Mesenchymal stem cell (in vitro differentiated cells and primary cell): Measurements from ENCODE around the gene OR52E4.

Experiments used
- DNase-seq: peaks from one replicate; pipeline ENCODE4 v3.0.0-alpha.2; 2013
- H2AFZ ChIP-seq: one replicate; pipeline ENCODE4 v1.6.1; 2013; ENCODE audit warnings: low read depth, mild to moderate bottlenecking, control low read depth, inconsistent platforms, low read length, moderate library complexity
- H2AK5ac ChIP-seq: 2 replicates; pipeline ENCODE4 v1.6.1; 2013; ENCODE audit warnings: low read length, moderate library complexity, mild to moderate bottlenecking, inconsistent platforms; ENCODE audit not compliant: severe bottlenecking
- H2BK120ac ChIP-seq: one replicate; pipeline ENCODE4 v1.6.1; 2013; ENCODE audit warnings: low read depth, mild to moderate bottlenecking, inconsistent platforms, low read length, moderate library complexity
- H2BK12ac ChIP-seq, 2 experiments: one replicate each; pipeline ENCODE4 v1.6.1; 2013; ENCODE audit warnings: inconsistent platforms in 2 of 2, low read length in 2 of 2, mild to moderate bottlenecking in 2 of 2, moderate library complexity in 2 of 2, control low read depth in 1 of 2
- H2BK15ac ChIP-seq: one replicate; pipeline ENCODE4 v1.6.1; 2013; ENCODE audit warnings: mild to moderate bottlenecking, low read depth, inconsistent platforms; ENCODE audit not compliant: poor library complexity, severe bottlenecking
- H2BK5ac ChIP-seq: 2 replicates; pipeline ENCODE4 v1.6.1; 2013; ENCODE audit warnings: low read depth, mild to moderate bottlenecking, low read length, control low read depth, inconsistent platforms; ENCODE audit not compliant: poor library complexity, severe bottlenecking
- H3K14ac ChIP-seq, 2 experiments: one replicate each; pipeline ENCODE4 v1.6.1; 2013; ENCODE audit warnings: inconsistent platforms in 2 of 2, low read length in 2 of 2, control low read depth in 1 of 2, mild to moderate bottlenecking in 1 of 2, moderate library complexity in 1 of 2
- H3K18ac ChIP-seq, 2 experiments: one replicate each; pipeline ENCODE4 v1.6.1; 2013; ENCODE audit warnings: inconsistent platforms in 2 of 2, low read length in 2 of 2, control low read depth in 1 of 2, low read depth in 1 of 2, mild to moderate bottlenecking in 1 of 2
- H3K23ac ChIP-seq, 2 experiments: one replicate each; pipeline ENCODE4 v1.6.1; 2013; ENCODE audit warnings: inconsistent platforms in 2 of 2, low read length in 2 of 2, mild to moderate bottlenecking in 2 of 2, moderate library complexity in 2 of 2, control low read depth in 1 of 2
- H3K27ac ChIP-seq: 2 replicates; pipeline ENCODE4 v1.5.1; 2013; ENCODE audit warnings: mild to moderate bottlenecking, moderate library complexity, low read length, control low read depth, inconsistent platforms; ENCODE audit not compliant: poor library complexity, severe bottlenecking
- H3K27me3 ChIP-seq, 2 experiments: 2 replicates each; pipeline versions ENCODE4 v1.6.1 to v1.7.0; 2013; ENCODE audit warnings: low read length in 2 of 2, mild to moderate bottlenecking in 2 of 2, moderate library complexity in 2 of 2, control low read depth in 1 of 2, inconsistent platforms in 1 of 2; ENCODE audit not compliant: control insufficient read depth in 1 of 2, insufficient read depth in 1 of 2
- H3K36me3 ChIP-seq, 2 experiments: 2 replicates each; pipeline versions ENCODE4 v1.6.1 to v1.7.0; 2013; ENCODE audit warnings: low read length in 2 of 2, control low read depth in 1 of 2, inconsistent platforms in 1 of 2, low read depth in 1 of 2, mild to moderate bottlenecking in 1 of 2; ENCODE audit not compliant: insufficient read depth in 2 of 2, control insufficient read depth in 1 of 2
- H3K4ac ChIP-seq, 2 experiments: one replicate each; pipeline ENCODE4 v1.6.1; 2013; ENCODE audit warnings: inconsistent platforms in 2 of 2, low read length in 2 of 2, mild to moderate bottlenecking in 2 of 2, moderate library complexity in 2 of 2, control low read depth in 1 of 2, low read depth in 1 of 2
- H3K4me1 ChIP-seq: 2 replicates; pipeline ENCODE4 v1.6.1; 2013; ENCODE audit warnings: low read depth, low read length, control low read depth; ENCODE audit not compliant: control insufficient read depth, insufficient read depth
- H3K4me2 ChIP-seq: 2 replicates; pipeline ENCODE4 v1.6.1; 2013; ENCODE audit warnings: low read length, mild to moderate bottlenecking, inconsistent platforms; ENCODE audit not compliant: poor library complexity, severe bottlenecking
- H3K4me3 ChIP-seq, 2 experiments: 2 replicates each; pipeline versions ENCODE4 v1.5.1 to v1.7.0; 2013; ENCODE audit warnings: low read length in 2 of 2, mild to moderate bottlenecking in 2 of 2, control low read depth in 1 of 2, low read depth in 1 of 2; ENCODE audit not compliant: insufficient read depth in 1 of 2
- H3K79me1 ChIP-seq: replicated peaks from 2 replicates; pipeline ENCODE4 v1.6.1; 2013; ENCODE audit warnings: mild to moderate bottlenecking, control low read depth, low read length, inconsistent platforms; ENCODE audit not compliant: poor library complexity, severe bottlenecking
- H3K9ac ChIP-seq: 2 replicates; pipeline ENCODE4 v1.7.0; 2013; ENCODE audit warnings: mild to moderate bottlenecking, low read length, moderate library complexity
- H3K9me3 ChIP-seq: 2 replicates; pipeline ENCODE4 v1.7.0; 2013; ENCODE audit warnings: mild to moderate bottlenecking, low read length; ENCODE audit not compliant: control insufficient read depth
- H4K8ac ChIP-seq: one replicate; pipeline ENCODE4 v1.6.1; 2013; ENCODE audit warnings: inconsistent platforms, mild to moderate bottlenecking, low read length, moderate library complexity
- H4K91ac ChIP-seq: one replicate; pipeline ENCODE4 v1.6.1; 2013; ENCODE audit warnings: mild to moderate bottlenecking, low read length, inconsistent platforms
- WGBS: methylation state at CpG from one replicate; pipeline ENCODE4 v1.1.7; 2013; ENCODE audit warnings: mixed read lengths; 5-methylcytosine and 5-hydroxymethylcytosine counted together

Gene OR52E4

DNA sequence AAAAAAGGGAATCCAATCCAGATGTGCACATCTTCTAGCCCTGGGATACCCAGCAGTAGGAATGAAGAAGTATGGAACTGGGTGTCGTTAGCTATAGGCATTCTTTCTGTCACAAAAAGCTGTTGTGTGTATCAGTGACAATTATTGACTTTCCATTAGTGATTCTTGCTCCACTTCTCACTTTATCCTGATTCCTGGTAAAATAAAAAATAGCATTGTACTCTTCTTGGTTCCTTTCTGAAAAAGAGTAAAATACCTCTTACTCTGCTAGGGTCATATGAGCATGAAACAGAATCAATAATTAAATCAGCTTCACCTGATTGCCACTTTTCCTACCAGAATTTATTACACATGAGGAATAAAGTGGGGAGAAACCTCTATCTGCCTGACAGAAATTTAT is 38.6 kb upstream of the OR52E4 start, which contains the start of gene OR52E6:
Gene OR52E6 (minus strand): TSS at position 101 of the 400 bp plus-strand sequence. CDS start 0 bp downstream, at position 101.
- no peaks in the 10 kb centered on the region for H3K36me3 ChIP-seq
- H3K23ac ChIP-seq: no peak within 1 kb of the TSS
- H3K4me3 ChIP-seq: no peak within 1 kb of the TSS
- H3K27me3 ChIP-seq: no peaks in the 10 kb centered on the region
- H2BK120ac ChIP-seq: no peak within 1 kb of the TSS
- WGBS: no CpG with 5 or more reads among the region's 1 CpG
- H3K4ac ChIP-seq: no peak within 1 kb of the TSS
- H2AK5ac ChIP-seq: no peak within 1 kb of the TSS
- H3K4me1 ChIP-seq: no peaks in the 10 kb centered on the region
- no peak within 1 kb of the TSS for H3K14ac ChIP-seq
- H3K18ac ChIP-seq: no peak within 1 kb of the TSS
- no peak within 1 kb of the TSS for H3K4me2 ChIP-seq
- no peak within 1 kb of the TSS for H2BK5ac ChIP-seq
- H4K91ac ChIP-seq: no peak within 1 kb of the TSS
- no peak for DNase-seq
- H2BK12ac ChIP-seq: no peak within 1 kb of the TSS
- H3K79me1 ChIP-seq: no peaks in the 10 kb centered on the region
- H4K8ac ChIP-seq: no peak within 1 kb of the TSS
- H2AFZ ChIP-seq: no peak within 1 kb of the TSS
- no peak within 1 kb of the TSS for H3K27ac ChIP-seq
- no peak within 1 kb of the TSS for H2BK15ac ChIP-seq
- H3K9me3 ChIP-seq: no peaks in the 10 kb centered on the region
- no peak within 1 kb of the TSS for H3K9ac ChIP-seq

DNA sequence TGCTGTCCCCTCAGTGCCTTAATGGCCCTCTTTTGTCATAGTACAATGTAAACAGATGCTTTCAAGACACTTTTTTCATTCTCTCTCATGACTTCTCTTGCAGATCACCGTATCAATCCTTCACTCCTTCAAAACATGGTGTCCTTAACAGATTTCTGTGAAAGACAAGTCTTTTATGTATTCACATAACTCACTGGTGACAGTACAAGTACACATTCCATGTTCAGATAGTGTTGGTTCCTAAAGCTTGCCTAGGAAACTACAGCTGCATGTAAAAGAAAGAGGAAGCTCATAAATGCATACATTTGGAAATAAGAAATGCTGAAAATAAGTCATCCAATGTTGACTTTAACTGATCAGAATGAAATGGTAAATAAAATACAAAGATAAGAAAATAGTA is 33.7 kb upstream of the OR52E4 start:
- Histone ChIP-seq H2BK120ac (no peak overlapping the region), H3K4me2 (no peak overlapping the region), H3K79me1 (no peaks in the 10 kb centered on the region), H3K9me3 (no peaks in the 10 kb centered on the region), H2BK12ac (no peak overlapping the region), H3K36me3 (no peaks in the 10 kb centered on the region), H4K91ac (no peak overlapping the region), H3K9ac (no peak overlapping the region), H3K23ac (no peak overlapping the region), H3K27me3 (no peaks in the 10 kb centered on the region), H3K18ac (no peak overlapping the region), H2AFZ (no peak overlapping the region), H2AK5ac (no peak overlapping the region), H2BK15ac (no peak overlapping the region), H3K4me3 (no peak overlapping the region), H3K4me1 (no peaks in the 10 kb centered on the region), H4K8ac (no peak overlapping the region), H3K27ac (no peak overlapping the region), H3K14ac (no peak overlapping the region), H3K4ac (no peak overlapping the region), H2BK5ac (no peak overlapping the region)
- 71% methylated on average over 1 of the region's 1 CpG for WGBS
- DNase-seq: no peak

DNA sequence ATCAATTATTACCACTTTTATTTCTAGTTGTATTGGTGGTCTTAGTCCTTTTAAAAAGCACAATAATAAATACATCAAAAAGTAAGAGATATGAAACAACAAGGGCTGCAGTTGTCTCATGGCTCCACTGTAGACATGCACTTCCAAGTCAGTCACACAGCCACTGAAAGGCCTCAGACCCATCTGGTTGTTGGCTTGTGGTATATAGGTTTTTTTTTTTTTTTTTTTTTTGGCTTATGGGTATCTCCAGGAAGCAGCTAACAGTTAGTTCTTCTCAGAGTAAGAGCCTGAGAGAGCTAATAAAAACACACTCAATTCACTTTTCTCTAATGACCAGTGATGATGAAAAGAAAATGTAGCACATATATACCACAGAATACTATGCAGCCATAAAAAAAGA is 32.7 kb upstream of the OR52E4 start:
- Histone ChIP-seq H3K4me2 (no peak overlapping the region), H3K9ac (no peak overlapping the region), H3K4ac (no peak overlapping the region), H3K27ac (no peak overlapping the region), H2BK5ac (no peak overlapping the region), H4K8ac (no peak overlapping the region), H3K4me1 (no peaks in the 10 kb centered on the region), H3K36me3 (no peaks in the 10 kb centered on the region), H2BK120ac (no peak overlapping the region), H2AK5ac (no peak overlapping the region), H3K23ac (no peak overlapping the region), H3K4me3 (no peak overlapping the region), H3K14ac (no peak overlapping the region), H3K18ac (no peak overlapping the region), H3K9me3 (peaks cover 5% of the 10 kb centered on the region), H2BK12ac (no peak overlapping the region), H2BK15ac (no peak overlapping the region), H2AFZ (no peak overlapping the region), H3K79me1 (no peaks in the 10 kb centered on the region), H3K27me3 (no peaks in the 10 kb centered on the region), H4K91ac (no peak overlapping the region)
- DNase-seq: no peak

DNA sequence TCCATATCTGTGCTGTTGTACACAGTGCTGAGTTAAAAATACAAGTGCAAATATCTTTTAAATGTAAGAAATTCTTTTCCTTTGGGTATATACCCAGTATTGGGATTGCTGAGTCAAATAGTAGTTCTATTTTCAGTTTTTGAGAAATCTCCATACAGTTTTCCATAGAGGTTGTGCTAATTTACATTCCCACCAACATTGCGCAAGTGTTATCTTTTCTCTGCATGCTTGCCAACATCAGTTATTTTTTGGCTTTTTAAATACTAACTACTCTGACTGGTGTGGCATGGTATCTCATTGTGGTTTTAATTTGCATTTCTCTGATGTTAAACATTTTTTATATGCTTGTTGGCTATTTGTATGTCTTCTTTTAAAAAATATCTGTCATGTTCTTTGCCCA is 29.4 kb upstream of the OR52E4 start:
- Histone ChIP-seq H2AK5ac (no peak overlapping the region), H3K4me3 (no peak overlapping the region), H2AFZ (no peak overlapping the region), H3K9me3 (peaks cover 8% of the 10 kb centered on the region), H3K27ac (no peak overlapping the region), H3K4ac (no peak overlapping the region), H3K4me2 (no peak overlapping the region), H3K4me1 (no peaks in the 10 kb centered on the region), H2BK15ac (no peak overlapping the region), H3K23ac (no peak overlapping the region), H4K8ac (no peak overlapping the region), H2BK120ac (no peak overlapping the region), H3K27me3 (no peaks in the 10 kb centered on the region), H3K36me3 (no peaks in the 10 kb centered on the region), H3K18ac (no peak overlapping the region), H2BK12ac (no peak overlapping the region), H3K9ac (no peak overlapping the region), H4K91ac (no peak overlapping the region), H2BK5ac (no peak overlapping the region), H3K79me1 (no peaks in the 10 kb centered on the region), H3K14ac (no peak overlapping the region)
- WGBS: no CpG with 5 or more reads among the region's 1 CpG
- DNase-seq: no peak
